HG02678 (cell line): ENCODE measurements around the gene FRG2.
"Not testable (repeated sequence)": the region's sequence is repeated elsewhere in the genome, so short reads cannot be mapped to it uniquely, and the experiment has no call there.

Experiments used
- ATAC-seq: cut with Tn5 transposase; IDR thresholded peaks from one replicate; pipeline ENCODE4 v1.9.1; 2021; ENCODE audit warnings: mild to moderate bottlenecking, moderate library complexity; ENCODE audit not compliant: unreplicated experiment

Gene FRG2

DNA sequence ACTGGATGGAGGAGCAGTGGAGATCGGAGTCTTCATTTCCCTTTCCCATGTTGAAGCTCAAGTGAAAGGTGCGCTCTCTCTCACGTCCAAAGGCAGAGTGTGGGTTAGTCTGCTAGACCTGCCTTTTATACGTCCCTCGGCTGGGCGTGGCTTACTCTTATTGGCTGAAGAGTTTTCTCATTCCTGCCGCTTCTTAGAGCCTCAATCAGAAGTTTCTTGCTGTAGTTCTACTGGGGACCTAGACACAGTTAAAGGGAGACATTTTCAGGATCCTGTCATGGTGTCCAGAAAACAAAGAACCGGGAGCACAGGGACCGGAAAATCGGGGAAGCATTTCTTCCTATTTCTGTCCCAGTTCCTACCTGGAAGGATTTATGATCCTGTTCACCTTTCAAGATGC is at the start of gene FRG2:
FRG2 (minus strand) TSS at position 101 of the 400 bp plus-strand sequence; CDS start at position 49, 52 bp downstream.
- not testable (repeated sequence) for ATAC-seq

DNA sequence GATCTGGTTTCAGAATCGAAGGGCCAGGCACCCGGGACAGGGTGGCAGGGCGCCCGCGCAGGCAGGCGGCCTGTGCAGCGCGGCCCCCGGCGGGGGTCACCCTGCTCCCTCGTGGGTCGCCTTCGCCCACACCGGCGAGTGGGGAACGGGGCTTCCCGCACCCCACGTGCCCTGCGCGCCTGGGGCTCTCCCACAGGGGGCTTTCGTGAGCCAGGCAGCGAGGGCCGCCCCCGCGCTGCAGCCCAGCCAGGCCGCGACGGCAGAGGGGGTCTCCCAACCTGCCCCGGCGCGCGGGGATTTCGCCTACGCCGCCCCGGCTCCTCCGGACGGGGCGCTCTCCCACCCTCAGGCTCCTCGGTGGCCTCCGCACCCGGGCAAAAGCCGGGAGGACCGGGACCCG is 41.3 kb upstream of the FRG2 start:
- not testable (repeated sequence) for ATAC-seq

DNA sequence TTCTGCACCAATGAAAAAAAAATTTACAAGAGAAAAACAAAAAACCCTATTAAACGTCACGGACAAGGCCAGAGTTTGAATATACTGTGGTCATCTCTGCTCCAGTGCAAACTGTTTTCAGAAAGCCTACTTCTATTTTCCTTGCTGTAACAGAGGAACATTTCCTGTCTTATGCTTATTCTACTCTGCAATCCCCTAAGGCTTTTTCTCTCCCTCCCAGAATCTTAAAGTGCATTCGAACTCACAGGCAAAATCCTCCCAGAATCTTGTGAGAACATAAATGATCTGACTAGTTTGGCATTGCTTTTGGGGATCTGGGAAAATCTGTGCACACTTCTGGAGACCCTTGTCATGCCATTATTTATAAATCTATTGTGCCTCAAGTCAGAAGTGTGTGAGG is 37.7 kb upstream of the FRG2 start:
- not testable (repeated sequence) for ATAC-seq

DNA sequence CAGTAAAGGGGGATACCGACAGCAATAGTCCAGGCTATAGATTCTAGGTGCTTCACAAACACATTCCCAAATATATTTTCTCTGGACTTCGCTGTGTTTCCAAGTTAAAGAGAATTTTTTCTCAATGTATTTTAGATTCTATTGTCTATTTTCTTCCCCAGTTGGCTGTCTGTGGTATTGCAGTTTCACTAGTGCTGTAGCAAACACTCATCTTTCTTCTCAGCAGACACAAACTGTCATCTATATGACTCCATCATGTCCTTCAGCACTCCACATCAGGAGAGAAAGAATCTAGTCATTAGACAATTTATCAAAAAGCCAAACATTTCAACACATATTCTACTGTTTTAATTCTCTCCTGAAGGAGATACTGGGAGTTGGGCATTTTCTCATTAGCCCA is 37.3 kb upstream of the FRG2 start, which contains the start of gene DBET:
DBET (plus strand) TSS at position 161 of the 400 bp plus-strand sequence.
- not testable (repeated sequence) for ATAC-seq

DNA sequence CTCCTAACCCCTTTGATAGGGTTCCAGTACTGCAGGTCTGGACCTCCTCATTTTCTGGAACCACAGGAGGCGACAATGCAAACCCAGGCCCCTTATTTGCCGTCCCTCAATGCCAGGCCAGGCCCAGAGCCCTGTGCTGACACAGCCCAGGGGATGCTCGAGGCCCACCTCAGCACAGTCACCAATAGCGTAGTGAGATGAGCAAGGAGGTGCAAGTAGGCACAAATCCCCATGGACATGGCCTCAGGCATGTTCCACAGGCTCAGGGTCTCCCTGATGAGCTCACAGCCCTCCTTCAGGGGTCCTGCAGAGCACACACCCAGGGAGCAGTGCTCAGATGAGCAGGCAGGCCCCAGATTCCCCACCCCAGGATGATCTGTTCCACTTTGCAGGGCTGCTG is 31.9 kb upstream of the FRG2 start:
- not testable (repeated sequence) for ATAC-seq

DNA sequence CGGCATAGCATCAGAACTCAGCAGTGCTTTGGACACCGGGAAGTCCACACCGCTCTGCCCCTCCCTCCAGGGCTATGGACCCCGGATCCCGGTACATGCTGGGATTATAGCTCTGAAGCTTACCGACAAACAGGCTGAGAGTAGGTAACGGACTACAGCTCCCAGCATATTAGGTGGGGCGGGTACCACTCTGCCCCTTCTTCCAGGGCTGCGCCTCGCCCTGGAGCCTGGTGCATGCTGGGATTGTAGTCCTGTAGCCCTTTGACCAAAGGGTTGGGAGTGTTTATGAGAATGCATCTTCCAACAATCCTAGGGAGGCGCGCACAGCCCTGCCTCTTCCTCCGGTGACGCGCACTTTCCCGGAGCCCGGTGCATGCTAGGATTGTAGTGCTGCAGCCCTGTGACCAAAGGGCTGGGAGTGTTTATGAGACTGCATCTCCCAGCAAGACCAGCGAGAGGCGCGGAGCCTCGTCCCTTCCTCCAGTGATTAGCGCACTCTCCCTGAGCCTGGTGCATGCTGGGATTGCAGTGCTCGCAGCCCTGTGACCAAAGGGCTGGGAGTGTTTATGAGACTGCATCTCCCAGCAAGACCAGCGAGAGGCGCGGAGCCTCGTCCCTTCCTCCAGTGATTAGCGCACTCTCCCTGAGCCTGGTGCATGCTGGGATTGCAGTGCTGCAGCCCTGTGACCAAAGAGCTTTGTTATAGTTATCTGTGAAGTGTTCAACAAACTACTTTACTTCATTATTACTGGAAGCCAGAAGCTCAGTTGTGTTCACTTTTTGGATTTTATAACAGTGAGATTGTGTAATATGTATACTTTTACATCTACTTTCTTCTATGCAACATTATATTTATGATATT is 22.6 kb upstream of the FRG2 start:
- ATAC-seq = not testable (repeated sequence)

DNA sequence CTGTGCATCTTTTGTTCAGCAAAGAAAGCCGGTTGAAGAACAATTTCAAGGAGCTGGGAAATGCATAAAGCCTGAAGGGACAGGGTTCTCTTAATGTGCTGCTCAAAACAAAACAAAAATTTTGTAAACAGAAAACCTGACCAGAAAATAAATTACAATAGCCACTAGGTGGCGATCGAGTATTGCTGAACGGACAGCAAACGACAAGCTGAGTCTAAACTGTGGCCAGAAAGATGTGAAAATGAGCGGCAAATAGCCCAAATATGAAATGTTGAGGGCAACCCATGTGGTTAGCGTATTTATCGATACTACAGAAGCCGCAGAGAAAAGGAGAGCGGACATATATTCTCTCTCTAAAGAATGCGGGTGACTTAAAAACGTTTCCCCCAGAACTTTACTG is 20.6 kb upstream of the FRG2 start:
- ATAC-seq = not testable (repeated sequence)

DNA sequence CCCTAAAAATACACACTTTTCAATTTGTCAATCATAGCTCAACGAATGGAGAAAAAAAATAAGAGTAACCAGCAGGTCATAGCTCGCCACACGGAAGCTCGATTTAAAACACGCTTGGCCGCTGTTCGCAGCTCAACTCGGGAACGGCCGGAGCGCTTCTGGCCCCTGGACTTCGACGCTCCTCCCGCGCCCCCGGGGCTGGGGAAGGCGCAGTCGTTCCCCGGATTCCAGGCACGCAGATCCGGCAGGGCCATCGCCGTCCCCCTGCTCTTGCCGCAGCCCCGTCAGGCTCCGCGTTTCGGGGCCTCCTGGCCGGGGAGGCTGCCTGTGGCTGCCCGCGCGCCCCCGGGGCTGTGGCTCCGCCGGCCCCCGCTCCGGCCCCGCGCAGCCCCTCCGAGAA is 13.8 kb upstream of the FRG2 start:
- ATAC-seq = not testable (repeated sequence)

DNA sequence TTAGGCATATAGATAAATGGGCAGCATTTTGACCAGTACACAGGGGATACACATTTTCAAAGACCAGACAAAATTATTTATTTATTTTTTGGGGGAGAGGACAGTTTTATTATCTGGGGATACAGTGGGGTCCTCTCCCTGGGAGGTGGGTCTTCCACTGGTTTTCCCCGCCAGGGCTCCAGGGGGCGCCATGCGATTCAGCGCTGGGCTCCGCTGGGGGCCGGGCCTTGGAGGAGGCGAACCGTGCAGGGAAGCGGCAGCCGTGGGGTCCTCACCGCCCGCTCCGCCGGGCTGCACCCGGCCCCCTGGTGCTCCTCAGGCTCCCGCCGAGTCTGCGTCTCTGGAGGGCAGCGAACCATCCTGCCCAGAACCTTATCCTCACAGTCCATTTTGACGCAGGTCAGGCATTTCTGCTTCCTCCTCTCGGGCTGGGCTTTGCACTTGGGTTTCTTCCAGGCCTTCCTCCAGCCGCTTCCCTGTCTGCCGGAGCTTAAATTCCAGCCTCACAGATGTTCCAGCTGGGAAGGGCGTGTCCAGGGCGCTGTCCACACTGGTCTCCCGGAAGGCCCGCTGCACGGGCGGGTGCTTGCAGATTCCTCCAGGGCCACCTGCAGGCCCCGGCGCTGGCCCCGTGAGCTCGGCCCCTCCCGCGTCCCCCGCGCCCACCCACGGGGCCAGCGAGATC is 10.8 kb upstream of the FRG2 start:
- peak; percentile 82 for ATAC-seq

DNA sequence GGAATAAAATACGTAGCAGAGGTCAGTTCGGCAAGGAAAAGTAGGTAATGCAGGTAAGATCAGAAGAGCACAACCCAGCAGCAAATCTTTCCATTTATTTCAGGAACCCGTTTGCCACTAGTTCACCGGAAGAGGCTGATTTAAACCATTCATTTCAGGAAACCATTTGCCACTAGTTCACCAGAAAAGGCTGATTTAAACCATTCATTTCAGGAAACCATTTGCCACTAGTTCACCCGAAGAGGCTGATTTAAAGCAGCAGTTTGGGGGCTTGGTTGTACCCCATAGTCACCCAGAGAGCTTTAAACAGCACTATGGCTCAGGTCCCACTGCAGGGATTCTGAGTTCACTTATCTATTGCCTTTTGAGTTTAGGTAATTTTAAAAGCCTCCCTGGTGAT is 4.2 kb upstream of the FRG2 start:
- ATAC-seq = not testable (repeated sequence)

DNA sequence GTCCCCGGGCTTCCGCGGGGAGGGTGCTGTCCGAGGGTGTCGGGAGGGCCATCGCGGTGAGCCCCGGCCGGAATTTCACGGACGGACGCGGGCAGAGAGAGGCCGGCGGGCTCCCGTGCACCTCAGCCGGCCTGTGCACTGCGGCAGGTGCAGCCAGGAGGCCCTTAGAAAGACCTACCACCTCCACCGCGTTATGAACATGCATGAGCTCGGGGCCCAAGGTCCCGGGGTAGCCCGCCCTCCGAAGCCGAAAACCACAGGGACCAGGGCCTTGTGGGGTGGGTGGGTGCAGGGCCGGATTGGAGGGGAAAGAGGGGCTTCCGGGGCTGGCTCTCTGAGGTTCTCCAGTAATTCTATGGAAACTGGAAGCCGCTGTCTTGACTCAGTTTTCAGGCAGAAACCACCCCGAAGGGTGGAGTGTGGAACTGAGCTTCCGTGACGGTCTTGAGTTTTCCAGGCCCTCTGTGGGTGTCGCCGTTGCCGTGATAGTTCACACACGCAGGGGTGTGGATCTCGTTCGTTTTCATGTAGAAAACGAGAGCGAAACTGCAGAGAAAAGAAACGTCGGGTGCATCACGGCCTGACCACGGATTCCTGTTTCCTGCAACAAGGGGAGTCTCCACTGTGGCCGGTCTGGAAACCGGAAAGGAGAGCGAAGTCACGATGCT is 4.3 kb downstream of the FRG2 start:
- not testable (repeated sequence) for ATAC-seq

DNA sequence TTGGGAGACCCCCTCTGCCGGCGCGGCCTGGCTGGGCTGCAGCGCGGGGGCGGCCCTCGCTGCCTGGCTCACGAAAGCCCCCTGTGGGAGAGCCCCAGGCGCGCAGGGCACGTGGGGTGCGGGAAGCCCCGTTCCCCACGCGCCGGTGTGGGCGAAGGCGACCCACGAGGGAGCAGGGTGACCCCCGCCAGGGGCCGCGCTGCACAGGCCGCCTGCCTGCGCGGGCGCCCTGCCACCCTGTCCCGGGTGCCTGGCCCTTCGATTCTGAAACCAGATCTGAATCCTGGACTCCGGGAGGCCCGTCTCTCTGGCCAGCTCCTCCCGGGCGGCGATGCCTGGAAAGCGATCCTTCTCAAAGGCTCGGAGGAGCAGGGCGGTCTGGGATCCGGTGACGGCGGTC is 5.1 kb downstream of the FRG2 start:
- ATAC-seq = not testable (repeated sequence)

DNA sequence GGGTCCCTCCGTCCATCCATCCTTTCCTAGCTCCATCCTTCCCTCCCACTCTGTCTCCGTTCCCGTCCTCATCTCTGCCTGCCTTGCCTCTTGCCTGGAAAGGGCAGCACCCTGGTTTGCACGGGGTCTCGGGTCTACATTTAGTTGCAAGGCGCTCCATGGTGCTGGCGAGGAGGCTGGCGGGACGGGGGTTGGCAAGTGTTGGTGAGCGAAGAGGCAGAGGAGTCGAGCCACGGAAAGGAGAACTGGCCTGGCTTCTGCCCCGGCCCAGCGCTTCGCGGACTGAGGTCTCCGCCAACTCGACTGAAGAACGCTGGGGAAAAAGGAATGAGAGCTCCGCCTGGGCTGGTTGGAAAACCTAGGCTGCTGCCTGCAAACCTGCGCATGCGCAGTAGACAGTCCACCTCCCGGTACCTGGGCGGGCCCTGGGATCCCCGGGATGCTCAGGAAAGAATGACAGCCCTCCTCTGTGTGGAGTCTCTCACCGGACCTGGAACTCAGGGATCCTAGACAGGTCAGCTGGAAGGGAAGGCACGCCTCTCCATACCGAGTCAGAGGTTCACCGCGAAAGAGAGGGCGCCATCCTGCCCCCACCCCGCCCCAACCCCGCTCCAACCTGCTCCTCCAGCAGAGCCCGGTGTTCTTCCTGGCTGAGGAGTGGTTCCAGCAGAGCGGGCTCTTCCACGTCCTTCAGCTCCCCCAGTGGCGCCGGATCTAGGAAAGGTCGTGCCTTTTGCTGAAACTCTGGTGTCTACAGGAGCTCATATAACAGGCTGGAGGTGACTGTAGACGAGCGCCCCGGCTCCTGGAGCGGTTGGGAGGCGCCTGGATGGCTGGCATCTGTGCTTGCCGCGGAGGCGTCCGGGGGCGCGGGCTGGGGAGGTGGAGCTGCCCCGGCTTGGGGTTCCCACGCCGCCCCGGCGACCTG is 6.0 kb downstream of the FRG2 start:
- no peak for ATAC-seq

DNA sequence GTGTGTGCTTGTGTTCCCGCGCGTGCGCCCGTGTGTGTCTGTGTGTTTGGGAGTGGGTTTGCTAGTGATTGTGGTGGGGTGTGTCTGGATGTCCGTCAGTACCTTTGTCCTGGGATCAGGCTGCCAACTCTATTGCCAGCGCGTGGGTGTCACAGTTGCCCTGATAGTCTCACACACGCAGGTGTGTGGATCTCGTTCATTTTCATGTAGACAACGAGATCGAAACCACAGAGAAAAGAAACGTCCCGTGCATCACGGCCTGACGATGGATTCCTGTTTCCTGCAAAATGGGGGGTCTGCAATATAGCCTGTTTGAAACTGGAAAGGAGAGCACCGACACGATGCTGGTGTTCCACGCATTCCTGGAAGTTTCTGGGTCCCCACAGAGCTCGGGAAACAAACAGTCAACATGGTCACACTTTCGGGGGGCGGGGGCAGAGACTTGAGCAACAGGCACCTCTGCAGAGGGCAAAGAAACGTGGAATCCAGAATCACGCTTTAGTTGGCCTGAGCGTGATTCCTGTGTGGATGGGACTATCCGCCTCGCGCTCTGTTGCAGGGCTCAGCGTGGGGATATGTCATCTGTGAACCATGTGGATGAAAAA is 7.1 kb downstream of the FRG2 start:
- not testable (repeated sequence) for ATAC-seq

DNA sequence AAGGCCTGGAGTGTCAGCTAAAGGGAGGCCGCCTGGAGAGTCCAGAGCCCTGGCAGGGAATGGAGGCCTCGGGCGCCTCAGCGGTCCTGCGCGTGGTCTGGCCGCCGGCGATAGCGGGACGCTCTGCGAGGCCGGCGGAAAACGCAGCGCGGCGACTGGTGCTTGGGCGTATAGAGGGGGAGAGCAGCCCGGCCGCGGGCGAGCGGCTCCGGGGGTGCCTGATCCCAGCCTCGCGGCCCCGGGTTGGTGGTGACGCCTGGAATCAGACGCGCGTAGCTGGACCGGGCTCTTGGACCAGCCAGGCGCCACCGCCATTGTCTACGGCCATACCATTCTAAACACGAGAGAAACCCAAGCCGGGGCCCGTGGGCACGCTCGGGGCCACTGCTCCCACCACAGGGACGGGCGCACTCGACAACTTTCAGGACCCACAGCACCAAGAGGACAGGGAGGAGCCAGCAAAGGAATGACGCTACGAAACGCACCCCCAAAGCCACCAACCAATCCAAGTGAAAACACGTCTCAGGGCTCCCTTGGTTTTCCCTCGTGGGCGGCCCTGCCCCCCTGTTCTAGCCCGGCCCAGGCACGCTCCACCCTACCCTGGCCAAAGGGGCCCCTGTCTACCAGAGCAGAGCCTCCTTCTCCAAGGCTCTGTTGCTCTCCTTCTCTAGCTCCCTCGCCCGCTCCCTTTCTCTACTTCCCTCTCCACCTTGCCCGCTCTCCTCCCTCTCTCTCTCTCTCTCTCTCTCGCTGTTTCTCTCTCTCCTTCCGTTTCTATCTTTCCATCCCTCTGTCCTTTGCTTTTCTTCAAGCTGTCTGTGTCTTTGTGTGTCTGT is 7.8 kb downstream of the FRG2 start:
- no peak for ATAC-seq

DNA sequence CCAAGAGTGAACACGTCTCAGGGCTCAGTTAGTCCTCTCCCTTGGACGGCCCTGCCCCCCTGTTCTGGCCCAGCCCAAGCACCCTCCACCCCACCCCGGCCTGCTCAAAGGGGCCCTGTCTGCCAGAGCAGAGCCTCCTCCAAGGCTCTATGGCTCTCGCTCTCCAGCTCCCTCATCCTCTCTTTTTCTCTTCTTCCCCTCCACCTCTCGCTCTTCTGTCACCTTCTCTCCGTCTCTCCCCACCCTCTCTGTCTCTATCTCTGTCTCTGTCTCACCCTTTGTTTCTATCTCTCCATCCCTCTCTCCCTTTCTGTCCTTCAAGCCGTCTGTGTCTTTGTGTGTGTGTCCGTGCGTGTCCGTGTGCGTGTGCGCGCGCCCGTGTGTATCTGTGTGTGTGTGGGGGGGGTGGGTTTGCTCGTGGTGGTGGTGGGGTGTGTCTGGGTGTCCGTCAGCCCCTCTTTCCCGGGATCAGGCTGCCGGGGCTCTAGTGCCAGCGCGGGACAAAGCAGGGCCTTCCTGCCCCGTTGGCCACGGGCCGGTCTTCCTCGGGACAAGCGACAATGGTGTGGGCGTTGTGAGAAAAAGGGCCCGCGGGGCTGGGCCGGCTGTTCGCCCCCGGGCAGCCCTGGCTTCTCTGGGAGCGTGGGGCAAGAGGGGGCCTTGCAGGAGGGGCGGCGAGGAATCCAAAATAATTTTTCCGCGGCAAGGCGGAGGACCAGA is 8.7 kb downstream of the FRG2 start:
- ATAC-seq = no peak

DNA sequence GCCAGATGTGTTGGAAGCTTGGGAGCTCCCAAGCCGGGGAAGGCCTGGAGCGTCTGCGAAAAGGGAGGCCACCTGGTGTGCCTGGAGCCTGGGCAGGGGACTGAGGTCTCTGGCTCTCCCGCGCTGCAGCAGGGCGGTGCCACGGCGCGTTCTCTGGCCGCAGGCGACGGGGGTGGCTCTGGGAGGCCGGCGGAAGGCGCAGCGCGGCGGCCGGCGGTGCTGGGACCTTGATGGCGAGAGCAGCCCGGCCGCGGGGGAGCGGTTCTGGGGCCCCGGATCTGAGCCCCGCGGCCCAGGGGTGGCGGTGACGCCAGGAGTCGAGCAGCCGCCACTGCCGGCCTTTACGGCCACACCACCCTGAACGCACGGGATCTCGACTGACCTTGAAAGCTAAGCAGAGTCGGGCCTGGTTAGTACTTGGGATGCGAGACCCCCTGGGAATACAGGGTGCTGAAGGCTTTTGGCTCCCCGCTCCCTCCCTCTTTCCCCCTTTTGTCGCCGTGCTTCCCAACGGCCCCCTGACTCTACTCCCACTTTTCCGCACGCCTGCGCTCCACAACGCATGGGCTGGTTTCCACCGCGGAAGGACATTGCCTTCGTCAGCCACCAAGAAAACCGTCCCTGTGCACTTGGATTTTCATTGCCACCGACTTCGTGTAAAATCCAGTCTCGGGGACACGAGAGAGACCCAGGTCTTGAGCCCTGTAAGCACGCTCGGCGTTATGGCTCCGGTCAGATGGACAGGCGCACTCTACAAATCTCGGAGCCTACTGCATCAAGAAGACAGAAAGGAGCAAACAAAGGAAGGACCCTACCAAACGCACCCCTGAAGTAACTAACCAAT is 9.5 kb downstream of the FRG2 start:
- ATAC-seq = no peak
